Myocyte (in vitro differentiated cells): Measurements from ENCODE around the gene C1orf232. TPM values are rescaled to one million over a fixed set of nuclear protein-coding genes. Genes with fewer than 3 reads are reported as not detected.

Source experiments
- DNase-seq: peaks from one replicate; pipeline ENCODE4 v3.0.0-alpha.2; 2012; ENCODE audit warnings: low read depth
- total RNA-seq: library from RNA; depleted of rRNA; stranded (reverse); fragments of >200 nt; gene quantifications from 2 replicates; pipeline ENCODE4 v1.2.3, GENCODE V29; 2014

Gene C1orf232
- total RNA-seq, 1 donor from 2014 or later: not detected

DNA sequence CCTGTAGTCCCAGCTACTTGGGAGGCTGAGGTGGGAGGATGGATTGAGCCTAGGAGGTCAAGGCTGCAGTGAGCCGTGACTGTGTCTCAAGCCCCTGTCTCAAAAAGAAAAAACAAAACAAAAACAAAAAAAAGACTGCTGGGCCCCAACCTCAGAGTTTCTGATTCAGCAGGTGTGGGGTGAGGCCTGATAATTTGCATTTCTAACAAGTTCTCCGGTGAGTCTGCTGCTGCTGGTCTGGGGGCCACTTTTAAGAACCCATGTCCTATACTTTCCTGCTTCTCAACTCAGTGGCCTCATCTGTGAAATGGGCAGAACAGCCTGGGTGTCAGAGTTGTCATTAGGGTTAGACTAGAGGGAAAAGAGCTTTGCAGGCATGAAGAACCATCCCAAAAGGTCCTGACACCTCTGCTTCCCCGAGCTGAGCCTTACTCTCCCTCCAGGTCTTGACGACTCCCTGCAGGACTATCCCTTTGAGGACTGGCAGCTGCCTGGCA, 11.3 kb upstream of the C1orf232 start:
- no peak for DNase-seq

DNA sequence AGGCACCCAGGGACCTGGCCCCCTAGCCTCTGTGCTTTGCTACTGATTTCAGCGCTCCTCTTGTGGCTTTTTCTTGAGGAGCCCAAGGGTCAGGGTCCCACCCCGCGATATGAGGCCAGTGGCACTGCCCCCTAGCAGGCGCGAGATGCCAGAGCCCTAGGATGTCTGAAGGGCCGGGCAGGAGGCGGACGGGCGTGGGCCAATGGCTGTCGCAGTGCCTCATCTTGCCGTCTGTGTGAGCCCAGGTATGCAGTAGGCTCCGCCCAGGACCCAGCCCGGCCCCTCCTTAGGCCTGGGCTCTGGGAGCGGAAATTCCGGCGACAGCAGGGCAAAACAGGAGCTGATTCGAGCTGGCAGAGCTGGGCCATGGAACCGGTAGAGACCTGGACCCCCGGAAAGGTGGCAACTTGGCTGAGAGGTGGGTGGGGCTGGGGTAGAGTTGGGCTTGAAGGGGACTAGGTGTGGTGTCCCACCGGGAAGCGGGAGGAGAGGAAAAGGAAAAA, 8.5 kb upstream of the C1orf232 start, which contains the start of gene CNKSR1:
Gene CNKSR1, plus strand, starts transcription at position 310 of the 503 bp plus-strand sequence. Its CDS starts 57 bp downstream, at position 367.
- DNase-seq: no peak

DNA sequence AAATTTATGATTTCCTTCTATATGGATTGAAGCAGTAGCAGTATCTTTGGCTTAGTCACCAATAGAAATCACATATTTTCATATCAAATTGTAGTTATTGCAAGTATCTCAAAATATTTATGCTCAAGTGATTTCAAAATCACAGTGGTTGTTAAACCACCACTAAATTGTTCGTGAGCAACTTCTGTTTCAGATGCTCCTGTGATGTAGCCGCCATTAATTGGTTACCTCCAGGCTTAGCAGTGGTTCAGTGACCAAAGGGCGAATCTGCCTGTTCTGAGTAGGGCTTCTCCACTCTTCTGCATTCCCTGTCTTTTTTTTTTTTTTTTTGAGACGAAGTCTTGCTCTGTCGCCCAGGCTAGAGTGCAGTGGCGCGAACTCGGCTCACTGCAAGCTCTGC, 6.6 kb upstream of the C1orf232 start:
- no peak for DNase-seq

DNA sequence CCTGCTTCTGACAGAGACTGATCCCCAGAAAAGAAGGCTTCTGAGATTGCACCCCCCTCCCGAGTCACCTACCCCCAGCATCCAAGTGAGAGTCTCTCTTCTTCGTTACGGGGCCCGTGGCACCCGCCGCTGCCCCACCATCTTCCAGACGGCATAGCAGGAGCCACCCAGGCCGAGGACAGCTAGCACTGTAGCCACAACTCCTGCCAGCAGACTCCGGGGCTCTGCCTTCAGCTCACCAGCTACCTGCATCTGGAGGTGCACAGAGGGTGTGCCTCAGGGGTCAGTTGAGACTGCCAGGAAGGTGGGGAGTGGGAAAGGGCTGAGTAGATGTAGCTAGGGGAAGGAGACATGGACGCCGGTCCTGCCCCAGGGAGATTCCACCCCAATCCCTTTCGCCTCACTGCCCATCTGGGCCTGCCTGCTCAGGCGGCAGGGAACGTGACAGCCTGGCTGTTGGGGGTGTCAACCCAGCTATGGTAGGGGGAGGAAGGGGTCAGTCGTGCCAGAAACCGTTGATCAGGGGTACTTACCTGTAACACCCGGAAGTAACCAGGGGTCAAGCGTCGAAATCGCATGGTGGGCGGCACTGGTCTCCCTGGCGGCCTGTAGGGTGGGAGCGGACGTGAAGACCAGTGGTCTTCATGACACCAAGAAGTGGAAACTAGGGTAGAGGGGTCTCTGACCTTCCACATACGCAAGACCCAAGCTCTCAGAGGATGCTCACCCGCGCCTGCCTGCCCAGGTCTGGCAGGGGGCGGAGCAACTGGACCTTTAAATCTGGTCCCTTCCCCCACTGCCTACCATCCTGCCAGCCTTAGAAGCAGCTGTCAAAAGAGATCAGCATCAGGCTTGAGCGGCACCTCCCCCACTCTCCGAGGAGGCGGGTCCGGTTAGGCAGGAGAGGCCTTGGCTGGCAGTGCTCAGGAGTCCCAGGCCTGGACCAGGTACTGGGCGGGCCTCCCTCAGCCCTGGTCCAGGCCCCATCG, 2.6 kb upstream of the C1orf232 start, which contains the start of gene ZNF593OS:
Gene ZNF593OS, minus strand, starts transcription at position 749 of the 989 bp plus-strand sequence. Its CDS starts 171 bp downstream, at position 578.
- DNase-seq: no peak

DNA sequence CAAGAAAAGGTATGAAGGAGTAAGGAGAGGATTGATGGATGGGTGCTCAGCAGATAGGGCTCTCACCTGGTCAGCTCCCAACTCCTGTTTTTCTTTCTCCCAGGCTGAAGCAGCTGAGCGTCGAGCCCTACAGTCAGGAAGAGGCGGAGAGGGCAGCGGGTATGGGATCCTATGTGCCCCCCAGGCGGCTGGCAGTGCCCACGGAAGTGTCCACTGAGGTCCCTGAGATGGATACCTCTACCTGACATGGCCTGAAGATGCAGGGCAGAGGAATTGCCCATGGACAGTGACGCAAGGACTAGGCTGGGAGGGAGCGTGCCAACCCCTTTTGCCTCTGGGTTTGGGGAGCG, 1.7 kb upstream of the C1orf232 start:
- no peak for DNase-seq

DNA sequence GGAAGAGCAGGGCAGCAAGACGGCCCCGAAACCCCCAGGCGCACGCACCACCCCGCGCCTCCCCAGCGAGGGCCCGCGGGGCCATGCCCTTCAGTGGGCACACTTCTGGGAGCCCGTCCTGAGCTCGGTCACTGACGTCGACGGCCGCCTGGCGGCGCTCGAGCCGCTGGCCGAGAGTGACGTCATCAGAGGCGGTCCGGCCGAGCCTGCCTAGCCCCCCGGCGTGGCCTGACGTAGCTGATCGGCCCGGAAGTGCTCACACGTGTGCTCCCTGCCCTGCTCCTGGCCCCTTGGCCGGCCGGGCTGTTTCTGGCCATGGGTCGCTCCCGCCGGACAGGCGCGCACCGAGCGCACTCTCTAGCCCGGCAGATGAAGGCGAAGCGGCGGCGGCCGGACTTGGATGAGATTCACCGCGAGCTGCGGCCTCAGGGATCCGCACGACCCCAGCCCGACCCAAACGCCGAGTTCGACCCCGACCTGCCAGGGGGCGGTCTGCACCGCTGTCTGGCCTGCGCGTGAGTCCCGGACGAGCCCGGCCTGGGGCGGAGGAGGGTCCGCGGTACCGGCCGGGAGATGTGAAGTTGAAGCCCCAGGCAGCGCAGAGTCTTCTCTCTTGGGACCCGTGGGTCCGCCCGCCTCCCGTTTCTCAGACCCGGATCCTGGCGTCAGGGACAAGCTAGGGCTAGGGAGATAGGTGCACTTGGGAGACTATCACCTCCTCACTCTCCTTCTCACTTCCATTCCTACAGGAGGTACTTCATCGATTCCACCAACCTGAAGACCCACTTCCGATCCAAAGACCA, 1.1 kb upstream of the C1orf232 start, which contains the start of gene ZNF593:
Gene ZNF593, plus strand, starts transcription at position 240 of the 803 bp plus-strand sequence. Its CDS starts 76 bp downstream, at position 316.
- peak; percentile 91 for DNase-seq

DNA sequence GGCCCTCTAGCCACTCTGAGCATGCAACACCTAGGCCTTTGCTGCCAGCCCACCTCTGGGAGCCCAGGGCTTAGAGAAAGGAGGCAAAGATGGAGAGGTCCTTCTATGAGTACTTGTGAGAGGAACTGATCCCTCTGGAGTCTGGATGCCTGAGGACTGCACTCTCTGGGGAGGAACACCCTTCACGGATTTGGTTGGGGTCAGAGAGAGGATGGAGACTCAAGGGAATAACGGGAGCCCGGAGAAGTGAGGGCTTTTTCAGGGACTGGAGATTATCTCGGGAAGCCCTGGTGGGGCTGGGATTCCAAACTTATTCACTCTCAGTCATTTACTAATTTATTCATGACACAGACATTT, 413 bp upstream of the C1orf232 start:
- no peak for DNase-seq

DNA sequence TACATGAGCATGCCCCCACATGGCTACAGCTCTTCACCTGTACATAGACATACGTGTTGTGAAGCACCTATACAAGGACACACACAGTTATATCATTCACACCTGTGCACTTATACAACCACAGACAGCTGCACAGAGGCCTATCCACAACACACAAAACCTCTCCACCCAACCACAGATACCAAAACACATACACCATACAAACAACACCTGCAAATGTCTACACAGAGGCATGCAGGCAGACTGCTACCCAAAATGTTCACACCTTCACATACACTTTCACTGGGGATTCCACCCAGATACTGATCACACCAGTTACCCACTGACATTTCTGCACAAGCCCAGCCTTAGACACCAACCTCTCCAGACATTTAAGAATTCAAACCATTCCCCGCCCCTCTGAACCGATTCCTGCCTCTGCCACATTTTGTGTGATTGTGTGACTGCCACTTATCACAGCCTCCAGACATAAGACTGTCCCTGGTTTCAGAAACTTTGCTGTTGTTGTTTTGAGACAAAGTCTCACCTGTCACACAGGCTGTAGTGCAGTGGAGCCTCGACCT, 2.0 kb downstream of the C1orf232 start:
- no peak for DNase-seq

DNA sequence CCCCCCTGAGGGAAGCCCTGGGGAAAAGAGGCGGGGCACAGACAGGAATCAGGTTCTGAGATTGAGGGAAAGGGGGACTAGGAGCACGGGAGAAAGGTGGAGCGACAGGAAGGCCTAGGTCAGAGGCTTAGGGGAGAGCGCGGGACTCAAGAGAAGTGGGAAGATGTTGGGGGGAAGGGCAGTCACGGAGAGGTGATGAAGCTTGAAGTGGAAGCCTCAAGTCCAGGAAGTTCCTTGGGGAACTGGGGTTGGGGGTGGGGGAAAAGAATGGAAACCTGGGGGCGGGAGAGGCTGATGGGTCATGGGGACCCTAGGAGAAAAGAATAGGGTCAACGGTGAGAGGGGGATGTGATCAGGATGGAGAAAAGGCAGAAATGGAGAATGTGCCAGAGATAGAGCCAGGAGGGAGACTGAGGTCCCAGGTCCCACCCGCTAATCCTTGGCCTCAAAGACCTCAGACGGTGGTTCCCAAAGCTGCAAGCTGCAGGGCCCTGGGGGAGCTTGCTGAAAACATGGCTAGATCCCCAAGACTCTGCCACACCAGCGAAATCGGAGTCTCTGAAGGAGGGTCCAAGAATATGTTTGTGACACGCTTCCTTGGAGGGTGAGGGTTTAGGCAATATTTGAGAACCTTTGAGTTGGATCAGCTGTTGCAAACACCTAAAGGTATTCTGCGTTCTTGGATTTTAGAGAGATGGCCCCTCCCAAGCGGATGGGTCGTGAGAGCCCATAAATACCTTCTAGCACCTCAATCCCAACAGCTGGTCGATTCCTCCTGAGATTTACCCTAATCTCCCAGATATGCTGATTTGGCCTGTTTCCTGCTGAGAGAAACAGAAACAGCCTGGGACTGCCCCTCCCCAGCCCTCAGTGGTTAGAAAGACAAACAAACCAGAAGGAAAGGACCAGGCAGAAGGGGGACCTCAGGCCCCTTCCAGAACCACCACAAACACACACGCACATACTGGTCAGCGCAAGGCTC, 3.6 kb downstream of the C1orf232 start:
- no peak for DNase-seq

DNA sequence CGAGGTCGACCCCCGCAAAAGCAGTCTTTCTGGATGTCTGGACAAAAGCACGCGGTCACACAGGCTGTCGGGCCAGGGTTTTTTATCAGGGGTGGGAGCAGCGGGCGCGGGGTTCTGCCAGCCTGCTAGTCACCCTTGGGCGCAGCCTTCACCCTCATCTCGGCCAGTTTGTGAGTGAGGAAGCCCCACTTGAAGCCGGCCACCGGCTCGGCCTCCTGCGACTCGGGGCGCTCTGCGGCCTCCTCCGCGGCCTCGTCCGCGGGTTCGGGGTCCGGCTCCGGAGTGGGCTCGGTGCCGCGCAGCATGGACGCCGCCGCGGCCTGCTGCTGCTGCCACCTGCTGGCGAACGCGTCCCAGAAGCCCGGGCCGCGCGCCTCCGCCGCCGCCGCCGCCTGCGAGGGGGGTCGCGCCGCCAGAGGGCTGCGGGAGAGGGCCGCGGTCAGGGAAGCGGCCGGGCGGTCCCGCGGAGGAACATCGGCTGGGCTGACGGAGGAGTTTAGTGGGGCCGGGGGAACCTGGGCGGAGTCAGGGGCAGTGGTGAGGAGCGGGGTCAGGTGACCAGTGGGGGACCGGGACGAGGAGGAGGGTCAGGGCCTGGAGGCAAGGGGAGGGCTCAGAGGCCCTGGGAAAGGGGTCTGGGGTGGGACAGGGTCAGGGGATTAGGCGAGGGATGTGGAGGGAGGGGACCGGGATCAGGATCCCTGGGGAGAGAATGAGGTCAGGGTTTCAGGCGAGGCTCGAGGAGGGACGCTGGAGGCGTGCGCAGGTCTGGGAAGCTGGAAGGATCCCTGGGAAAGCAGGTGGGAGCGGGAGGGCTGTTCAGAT, 4.5 kb downstream of the C1orf232 start:
- DNase-seq: peak; percentile 29

DNA sequence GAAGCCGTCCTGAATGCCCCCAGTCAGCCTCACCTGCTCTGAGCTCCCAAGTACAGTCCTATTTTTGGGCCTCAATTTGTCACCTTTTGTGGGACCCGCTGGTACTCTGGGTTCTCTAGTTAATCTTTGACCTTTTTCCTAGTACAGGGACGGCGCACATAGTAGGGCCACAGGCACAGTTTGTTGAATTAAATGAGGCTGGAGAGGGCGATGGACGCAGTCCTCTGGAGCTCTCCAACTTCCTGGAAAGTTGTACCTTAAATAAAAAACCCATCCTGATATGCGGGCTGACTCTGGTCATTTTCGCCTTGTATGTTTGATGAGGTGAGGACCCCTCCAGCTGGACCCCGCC, 5.1 kb downstream of the C1orf232 start:
- no peak for DNase-seq

DNA sequence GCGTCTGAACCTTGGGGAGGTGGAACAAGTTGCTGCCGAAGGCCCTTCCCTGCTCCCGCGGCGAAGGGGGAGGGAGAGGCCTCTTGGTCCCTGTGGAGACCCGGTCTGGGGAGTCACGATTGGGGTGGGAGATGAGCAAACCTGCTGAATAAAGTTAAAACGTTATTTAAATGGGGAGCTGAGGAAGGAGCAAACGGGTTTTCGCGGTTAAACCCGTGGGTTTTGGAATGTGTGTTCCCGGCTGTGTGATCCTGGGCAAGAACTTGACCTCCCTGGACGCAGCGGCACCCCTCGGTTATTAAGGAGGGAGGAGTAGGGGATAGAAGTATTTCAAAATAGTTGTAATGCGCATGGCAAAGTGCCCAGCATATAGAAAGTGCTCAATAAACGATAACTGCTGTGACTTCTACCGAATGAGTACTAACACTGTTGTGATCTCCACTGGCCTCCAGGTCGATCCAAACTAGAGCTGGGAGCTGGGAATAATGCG, 6.5 kb downstream of the C1orf232 start:
- no peak for DNase-seq

DNA sequence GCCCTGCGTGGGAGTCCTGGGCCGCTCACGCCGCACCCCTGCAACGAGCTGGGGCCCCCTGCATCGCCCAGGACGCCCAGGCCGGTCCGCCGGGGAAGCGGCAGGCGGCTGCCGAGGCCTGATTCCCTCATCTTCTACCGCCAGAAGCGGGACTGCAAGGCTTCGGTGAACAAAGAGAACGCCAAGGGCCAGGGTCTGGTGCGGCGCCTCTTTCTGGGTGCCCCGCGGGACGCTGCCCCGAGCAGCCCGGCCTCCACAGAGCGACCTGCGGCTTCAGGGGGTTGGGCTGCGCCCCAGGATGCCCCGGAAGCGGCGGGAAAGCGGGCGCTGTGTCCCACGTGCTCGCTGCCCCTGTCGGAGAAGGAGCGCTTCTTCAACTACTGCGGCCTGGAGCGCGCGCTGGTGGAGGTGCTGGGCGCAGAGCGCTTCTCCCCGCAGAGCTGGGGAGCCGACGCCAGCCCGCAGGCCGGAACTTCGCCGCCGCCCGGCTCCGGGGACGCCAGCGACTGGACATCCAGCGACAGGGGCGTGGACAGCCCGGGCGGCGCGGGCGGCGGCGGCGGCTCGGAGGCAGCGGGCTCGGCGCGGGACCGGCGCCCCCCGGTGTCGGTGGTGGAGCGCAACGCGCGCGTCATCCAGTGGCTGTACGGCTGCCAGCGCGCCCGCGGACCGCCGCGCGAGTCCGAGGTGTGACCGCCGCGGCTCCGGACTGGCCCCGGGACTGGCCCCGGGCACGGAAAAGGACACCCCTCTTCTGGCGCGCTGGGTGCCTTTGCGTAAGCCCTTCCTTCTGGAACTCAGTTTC, 7.1 kb downstream of the C1orf232 start:
- peak; percentile 51 for DNase-seq

DNA sequence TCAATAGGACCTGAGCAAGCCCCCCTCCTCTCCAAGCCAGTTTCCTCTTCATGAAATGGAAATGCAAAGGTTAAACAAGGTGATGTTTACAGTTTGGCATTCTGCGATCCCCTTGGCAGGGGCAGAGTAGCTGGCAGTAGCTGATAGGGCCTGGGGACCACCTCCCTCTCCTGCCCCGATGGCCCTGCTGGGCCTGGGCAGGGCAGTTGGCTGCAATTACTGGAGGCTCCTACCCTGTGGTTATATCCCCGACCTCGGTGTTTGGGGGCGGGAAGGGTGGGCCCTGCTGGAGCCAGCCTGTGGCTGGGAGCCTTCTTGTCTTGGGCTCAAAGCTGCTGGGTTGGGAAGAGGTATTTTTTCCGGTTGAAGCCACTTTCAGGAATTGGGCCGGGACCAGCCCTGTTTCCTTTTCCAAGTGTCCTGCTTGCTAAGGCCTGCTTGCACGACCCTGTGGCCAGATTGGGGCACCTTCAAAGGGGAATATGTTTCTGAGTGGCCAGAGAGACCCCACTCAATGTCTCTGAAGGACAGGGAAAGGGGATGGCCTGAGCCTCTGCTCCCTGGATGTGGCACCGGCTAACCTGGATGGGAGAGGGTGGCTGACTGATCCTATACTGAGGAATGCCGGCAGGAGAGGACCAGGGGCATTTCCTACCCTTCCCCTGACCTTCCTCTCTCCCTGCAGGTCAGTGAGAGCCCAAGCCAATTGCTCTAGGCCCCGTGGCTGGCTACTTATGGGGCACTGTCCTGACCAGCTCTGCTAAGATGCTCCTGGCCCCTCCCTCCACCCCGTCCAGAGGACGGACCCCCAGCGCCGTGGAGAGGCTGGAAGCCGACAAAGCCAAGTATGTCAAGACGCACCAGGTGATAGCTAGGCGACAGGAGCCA, 8.0 kb downstream of the C1orf232 start:
- no peak for DNase-seq

DNA sequence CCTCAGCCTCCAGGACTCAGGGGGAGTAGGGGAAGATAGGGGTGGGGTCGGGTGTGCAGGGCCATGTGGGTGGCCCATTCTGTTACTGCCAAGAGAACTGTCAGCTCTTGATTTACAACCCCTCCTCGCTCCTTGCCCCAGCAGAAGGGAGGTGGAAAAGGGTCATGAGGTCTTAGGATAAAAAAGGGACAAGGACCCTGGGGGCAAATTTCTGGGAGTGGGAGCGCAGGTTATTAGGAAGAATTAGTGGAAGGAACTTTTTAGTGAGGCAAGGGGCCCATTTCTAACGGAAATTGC, 9.1 kb downstream of the C1orf232 start:
- DNase-seq: no peak

DNA sequence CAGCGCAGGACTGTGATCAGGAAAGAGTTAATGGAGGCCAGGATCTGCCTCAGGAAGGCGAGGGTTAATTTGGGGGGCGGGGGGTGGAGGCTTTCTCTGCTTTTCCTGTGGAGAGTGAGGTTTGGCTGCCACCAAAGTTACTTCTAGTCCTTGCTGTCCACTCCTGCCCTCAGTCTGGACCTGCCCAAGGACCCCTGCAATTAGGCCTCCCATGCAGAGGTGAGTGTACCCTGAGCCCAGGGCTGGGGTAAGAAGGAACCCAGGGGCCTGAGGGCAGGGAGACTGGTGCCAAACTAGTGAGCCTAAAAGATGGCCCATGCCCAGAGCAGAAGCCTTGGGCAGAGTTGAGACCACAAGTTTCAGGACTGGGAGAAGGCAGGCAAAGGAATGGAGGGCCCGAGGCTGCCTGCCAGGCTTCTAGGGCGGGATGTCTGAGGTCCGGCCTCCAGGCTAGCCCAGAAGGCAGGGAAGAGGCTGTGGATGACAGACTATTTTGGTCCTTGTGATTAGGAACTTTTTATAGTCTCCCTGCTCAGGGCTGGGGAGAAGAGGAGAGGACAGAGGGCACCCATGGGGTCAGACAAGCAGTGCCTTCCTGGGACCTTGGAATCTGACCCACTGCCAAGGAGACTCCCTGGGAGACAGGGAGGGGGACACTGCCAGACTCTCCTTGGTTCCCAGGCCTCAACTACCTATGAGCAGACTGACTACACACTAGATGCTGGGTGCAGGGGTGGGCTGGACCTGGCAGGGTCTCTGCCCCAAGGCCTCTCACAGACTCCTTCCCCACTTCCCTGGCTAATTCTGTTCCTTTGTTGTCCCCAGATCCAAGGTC, 9.6 kb downstream of the C1orf232 start, which contains the start of gene FAM110D:
Gene FAM110D, plus strand, starts transcription at position 172 of the 835 bp plus-strand sequence. CDS start 2,213 bp downstream, outside the sequence.
- peak; percentile 54 for DNase-seq
